ENCODE results near the gene PKD1L1.

The PKD1L1 gene

DNA sequence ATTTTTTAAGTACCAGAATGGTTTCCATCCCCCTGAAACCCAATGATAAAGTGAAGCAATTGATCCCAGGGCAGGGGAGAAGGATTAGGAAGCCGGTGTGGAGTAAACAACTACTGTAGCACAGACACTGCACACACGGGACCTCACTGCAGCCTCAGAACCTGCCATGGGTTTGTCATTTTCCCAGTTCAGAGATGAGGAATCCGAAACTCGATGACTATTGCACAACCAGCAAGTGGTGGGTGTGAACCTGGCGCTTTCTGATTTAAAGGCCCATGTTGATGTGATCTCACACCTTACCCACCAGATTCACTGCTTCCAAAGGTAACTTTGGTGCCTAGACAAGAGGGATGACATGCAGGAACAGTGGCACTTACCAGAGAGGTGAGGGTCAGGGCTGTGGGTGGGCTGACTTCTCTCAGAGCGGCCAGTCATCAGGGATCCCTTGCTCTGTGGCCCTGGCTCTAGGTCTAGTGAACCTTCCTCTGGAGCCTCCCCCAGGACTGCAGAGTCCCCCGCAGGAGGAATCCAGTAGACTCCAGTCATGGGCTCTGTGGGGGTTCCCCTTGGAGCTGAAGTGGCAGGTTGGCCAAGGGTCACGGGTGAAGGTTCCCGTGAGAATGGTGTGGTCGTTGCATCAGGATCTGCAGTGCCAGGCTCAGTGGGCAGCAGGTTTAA, 62.8 kb downstream of the PKD1L1 start:
- TF ChIP-seq, protein P1, sequence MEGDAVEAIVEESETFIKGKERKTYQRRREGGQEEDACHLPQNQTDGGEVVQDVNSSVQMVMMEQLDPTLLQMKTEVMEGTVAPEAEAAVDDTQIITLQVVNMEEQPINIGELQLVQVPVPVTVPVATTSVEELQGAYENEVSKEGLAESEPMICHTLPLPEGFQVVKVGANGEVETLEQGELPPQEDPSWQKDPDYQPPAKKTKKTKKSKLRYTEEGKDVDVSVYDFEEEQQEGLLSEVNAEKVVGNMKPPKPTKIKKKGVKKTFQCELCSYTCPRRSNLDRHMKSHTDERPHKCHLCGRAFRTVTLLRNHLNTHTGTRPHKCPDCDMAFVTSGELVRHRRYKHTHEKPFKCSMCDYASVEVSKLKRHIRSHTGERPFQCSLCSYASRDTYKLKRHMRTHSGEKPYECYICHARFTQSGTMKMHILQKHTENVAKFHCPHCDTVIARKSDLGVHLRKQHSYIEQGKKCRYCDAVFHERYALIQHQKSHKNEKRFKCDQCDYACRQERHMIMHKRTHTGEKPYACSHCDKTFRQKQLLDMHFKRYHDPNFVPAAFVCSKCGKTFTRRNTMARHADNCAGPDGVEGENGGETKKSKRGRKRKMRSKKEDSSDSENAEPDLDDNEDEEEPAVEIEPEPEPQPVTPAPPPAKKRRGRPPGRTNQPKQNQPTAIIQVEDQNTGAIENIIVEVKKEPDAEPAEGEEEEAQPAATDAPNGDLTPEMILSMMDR (conservative IDR thresholded peaks at IDR 0.05) = no peak
- H3K27ac ChIP-seq = no peak overlapping the region

DNA sequence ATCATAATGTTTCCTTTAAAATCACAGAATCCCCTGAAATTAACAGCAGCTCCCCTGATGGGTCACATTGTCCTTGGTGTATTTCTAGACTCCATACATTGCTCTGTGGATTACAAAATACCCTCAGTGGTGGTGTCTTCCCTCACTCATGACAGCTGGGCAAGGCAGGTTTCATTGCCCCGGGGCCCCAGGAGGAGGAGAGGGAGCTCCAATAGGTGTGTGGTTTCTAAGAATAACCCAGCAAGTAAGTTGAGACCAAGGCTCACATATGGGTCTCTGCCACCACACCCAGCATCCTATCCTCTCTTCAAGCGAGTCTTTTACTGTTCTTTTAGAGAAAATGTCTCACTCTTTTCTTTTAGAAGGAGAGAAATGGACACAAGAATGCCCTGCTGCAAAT, 63.6 kb downstream of the PKD1L1 start:
- TF ChIP-seq, protein P1 (conservative IDR thresholded peaks at IDR 0.05) = no peak
- H3K27ac ChIP-seq = no peak overlapping the region

- TF ChIP-seq, protein P1 (conservative IDR thresholded peaks at IDR 0.05) = no peak
- no peak overlapping the region for H3K27ac ChIP-seq
Measured at GRCh38 chr7:47882635-47883034, 65.6 kb downstream of the PKD1L1 start.

- TF ChIP-seq, protein P1 (conservative IDR thresholded peaks at IDR 0.05) = no peak
- H3K27ac ChIP-seq = no peak overlapping the region
Measured at GRCh38 chr7:47881256-47881655, 67.0 kb downstream of the PKD1L1 start.

- H3K27ac ChIP-seq = no peak overlapping the region
- TF ChIP-seq, protein P1 (conservative IDR thresholded peaks at IDR 0.05) = no peak
Measured at GRCh38 chr7:47878662-47879061, 69.6 kb downstream of the PKD1L1 start.

DNA sequence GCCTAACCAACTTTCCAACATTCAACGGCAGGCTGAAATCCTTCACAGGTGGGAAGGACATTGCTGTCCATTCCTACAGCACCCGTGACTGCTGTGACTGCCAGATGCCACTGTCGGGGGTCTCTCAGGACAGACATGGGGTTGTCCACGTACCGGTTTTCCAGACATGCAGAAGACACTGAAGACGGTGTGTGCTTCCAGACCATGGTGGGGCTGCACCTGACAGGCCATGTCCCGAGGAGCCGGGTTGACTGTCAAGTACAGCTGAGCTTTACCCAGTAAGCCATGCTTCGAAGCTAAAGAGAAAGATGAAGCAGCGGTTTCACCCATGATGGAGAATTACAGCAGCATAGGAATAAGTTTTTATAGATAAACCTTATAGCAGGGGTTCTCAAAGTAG, 70.9 kb downstream of the PKD1L1 start:
- no peak overlapping the region for H3K27ac ChIP-seq
- TF ChIP-seq, protein P1 (conservative IDR thresholded peaks at IDR 0.05) = no peak

DNA sequence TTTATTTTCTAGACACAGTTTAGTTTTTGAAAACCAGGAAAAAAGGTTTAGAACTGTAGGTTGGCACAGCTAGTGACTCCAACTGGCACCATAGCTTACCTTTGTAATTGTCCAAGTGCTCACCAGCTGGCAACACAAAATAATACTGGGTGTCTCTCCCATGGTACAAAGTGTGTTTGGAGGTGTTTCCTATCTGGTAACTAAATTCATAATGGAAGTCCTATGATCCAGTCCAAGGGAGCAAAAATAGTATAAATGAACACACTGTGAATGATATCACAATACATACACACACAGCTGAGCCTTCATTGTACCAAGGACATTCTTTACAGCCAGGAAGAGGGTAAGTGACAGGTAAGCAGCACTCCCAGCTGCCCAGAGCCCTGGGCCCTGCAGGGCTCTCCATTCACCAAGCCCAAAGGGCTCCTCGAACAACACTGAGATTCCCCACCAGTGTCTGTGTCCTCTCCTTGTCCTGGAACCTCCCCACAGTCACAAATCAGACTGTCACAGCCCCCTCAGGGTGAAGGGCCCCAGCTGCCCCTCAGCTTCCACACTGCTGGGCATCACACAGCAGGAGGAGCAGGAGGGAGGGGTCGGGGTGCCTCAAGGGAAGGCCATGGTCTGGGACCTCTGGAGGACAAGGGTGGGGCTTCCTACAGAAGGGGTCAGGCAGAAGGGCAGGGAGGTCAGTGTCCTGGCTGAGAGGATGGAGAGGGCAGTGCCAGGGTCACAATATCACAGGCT, 72.1 kb downstream of the PKD1L1 start:
- TF ChIP-seq, protein P1 (conservative IDR thresholded peaks at IDR 0.05) = no peak
- no peak overlapping the region for H3K27ac ChIP-seq

All from VCaP (cell line).